PFSK-1 (cell line): ENCODE measurements around the gene PPEF1.

Source experiments
- FOXP2 ChIP-seq: optimal IDR thresholded peaks from 2 replicates; pipeline ENCODE3; 2011; ENCODE audit warnings: borderline replicate concordance, control low read depth, inconsistent platforms; ENCODE audit not compliant: insufficient read depth; ENCODE audit errors: extremely low read length, extremely low read depth
- POLR2AphosphoS5 ChIP-seq: IDR thresholded peaks from 2 replicates; pipeline ENCODE4 v1.6.1; 2012; ENCODE audit warnings: low read depth, mild to moderate bottlenecking, control low read depth, low read length, moderate library complexity
- REST ChIP-seq, 2 experiments: IDR thresholded peaks; 2 replicates each; pipeline versions ENCODE4 v1.6.1 to v1.8.0; 2011 to 2012; ENCODE audit warnings: low read depth in 2 of 2, low read length in 2 of 2, control low read depth in 1 of 2, inconsistent platforms in 1 of 2, mild to moderate bottlenecking in 1 of 2, moderate library complexity in 1 of 2; ENCODE audit not compliant: insufficient read depth in 1 of 2
- SIN3A ChIP-seq: IDR thresholded peaks from 2 replicates; pipeline ENCODE4 v1.6.1; 2012; ENCODE audit warnings: mild to moderate bottlenecking, low read length, moderate library complexity, borderline replicate concordance; ENCODE audit not compliant: insufficient read depth
- TAF1 ChIP-seq: IDR thresholded peaks from 2 replicates; pipeline ENCODE4 v1.6.1; 2012; ENCODE audit warnings: low read length, control low read depth, borderline replicate concordance; ENCODE audit not compliant: insufficient read depth

PPEF1 gene

GRCh38 chrX:18676050-18676449 is 31.4 kb upstream of the PPEF1 start:
- TF ChIP-seq TAF1: no peak
- TF ChIP-seq REST (IDR thresholded peaks at IDR 0.05; ENCODE audit: insufficient read depth in 1 of 2, low read depth in 2 of 2, low read length in 2 of 2): no peak
- no peak for TF ChIP-seq POLR2AphosphoS5
- TF ChIP-seq FOXP2: no peak
- TF ChIP-seq SIN3A: no peak

- TF ChIP-seq TAF1: no peak
- no peak for TF ChIP-seq POLR2AphosphoS5
- TF ChIP-seq FOXP2: no peak
- no peak for TF ChIP-seq SIN3A
- no peak for TF ChIP-seq REST (IDR thresholded peaks at IDR 0.05; ENCODE audit: insufficient read depth in 1 of 2, low read depth in 2 of 2, low read length in 2 of 2)
These were observed 31.0 kb upstream of the PPEF1 start for GRCh38 chrX:18676470-18676869.

DNA sequence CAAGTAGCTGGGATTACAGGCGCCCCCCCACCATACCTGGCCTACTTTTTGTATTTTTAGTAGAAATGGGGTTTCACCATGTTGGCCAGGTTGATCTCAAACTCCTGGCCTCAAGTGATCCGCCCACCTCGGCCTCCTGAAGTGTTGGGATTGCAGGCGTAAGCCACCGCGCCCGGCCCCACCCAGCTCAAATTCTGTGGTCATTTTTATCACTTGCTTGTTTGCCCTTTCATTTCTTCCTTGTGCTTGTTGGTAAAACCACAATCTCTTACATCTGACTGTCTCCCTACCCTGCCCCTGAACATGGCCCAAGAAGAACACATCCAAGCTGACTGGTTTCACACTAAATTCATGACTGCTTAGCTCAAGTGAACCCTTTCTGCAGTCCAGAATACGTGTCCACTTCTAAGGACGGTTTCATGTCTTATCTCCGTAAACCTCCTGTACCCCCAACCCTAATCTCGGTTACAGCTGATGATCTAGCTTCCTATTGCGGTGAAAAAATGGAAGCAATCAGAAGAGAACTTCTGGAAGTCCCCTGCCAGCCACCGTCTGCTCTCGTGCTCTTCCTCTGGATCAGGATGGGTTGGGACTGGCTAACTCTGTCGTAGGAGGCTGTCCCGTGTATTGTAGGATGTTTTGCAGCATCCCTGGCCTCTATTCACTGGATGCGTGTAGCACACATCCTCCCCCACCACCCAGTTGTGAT is 30.1 kb upstream of the PPEF1 start:
- no peak for TF ChIP-seq REST (IDR thresholded peaks at IDR 0.05; ENCODE audit: insufficient read depth in 1 of 2, low read depth in 2 of 2, low read length in 2 of 2)
- no peak for TF ChIP-seq TAF1
- TF ChIP-seq FOXP2: no peak
- TF ChIP-seq SIN3A: no peak
- no peak for TF ChIP-seq POLR2AphosphoS5

- no peak for TF ChIP-seq REST (IDR thresholded peaks at IDR 0.05; ENCODE audit: insufficient read depth in 1 of 2, low read depth in 2 of 2, low read length in 2 of 2)
- no peak for TF ChIP-seq TAF1
- TF ChIP-seq SIN3A: no peak
- no peak for TF ChIP-seq POLR2AphosphoS5
- no peak for TF ChIP-seq FOXP2
These were observed 25.4 kb upstream of the PPEF1 start for GRCh38 chrX:18681996-18682395.
